ENCODE results near the gene ADARB1.
"Not testable (repeated sequence)": the region's sequence is repeated elsewhere in the genome, so short reads cannot be mapped to it uniquely, and the experiment has no call there.

Gene ADARB1, protein sequence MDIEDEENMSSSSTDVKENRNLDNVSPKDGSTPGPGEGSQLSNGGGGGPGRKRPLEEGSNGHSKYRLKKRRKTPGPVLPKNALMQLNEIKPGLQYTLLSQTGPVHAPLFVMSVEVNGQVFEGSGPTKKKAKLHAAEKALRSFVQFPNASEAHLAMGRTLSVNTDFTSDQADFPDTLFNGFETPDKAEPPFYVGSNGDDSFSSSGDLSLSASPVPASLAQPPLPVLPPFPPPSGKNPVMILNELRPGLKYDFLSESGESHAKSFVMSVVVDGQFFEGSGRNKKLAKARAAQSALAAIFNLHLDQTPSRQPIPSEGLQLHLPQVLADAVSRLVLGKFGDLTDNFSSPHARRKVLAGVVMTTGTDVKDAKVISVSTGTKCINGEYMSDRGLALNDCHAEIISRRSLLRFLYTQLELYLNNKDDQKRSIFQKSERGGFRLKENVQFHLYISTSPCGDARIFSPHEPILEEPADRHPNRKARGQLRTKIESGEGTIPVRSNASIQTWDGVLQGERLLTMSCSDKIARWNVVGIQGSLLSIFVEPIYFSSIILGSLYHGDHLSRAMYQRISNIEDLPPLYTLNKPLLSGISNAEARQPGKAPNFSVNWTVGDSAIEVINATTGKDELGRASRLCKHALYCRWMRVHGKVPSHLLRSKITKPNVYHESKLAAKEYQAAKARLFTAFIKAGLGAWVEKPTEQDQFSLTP

GRCh38 chr21:45074048-45074817, at the start of gene ADARB1:
TSS of gene ADARB1 (plus strand) at chr21:45074580. CDS start at chr21:45171657, 97,077 bp downstream.
- H3K27ac Mint-ChIP-seq = peak within 1 kb of the TSS; percentile 87 to 91
- H3K9me3 Mint-ChIP-seq = no peaks in the 10 kb centered on the region
- ATAC-seq (peak; percentile 56), DNase-seq (peak; percentile 56 to 72)
- H3K4me3 Mint-ChIP-seq = peak within 1 kb of the TSS; percentile 87 to 94
- H3K27me3 Mint-ChIP-seq = no peaks in the 10 kb centered on the region
- H3K4me1 Mint-ChIP-seq = peaks cover 55% of the 10 kb centered on the region

DNA sequence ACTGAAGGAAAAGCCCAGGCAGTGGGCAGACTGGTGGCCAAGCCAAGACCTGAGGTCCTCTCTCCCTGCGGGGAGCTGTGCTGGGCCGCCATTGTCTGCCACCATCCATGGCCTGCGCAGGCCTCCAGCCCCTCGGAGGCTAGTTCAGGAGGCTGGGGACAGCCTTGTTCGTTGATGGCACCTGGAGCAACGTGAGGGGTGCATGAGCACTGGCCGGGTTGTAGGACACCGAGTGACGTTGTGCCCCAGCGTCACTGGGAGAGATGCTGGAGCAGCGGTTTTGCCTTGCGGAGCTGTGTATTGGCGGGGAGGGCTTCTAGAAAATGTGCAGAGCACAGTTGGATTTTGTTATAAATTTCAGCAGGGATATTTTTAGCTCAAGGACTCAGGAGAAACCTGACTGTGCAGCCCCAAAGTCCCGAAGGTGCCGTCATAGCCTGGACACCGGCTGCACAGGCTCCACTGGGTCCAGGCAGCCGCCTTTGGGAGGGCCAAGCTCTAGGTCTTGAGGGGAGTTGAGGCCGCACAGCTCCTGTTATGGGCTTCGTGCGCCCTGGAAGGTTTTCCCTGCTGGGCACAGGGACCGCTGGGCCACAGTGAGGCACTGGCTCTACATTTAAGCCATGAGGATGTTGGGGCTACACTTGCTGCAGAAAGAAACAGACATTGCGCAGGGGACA, 48.2 kb upstream of the ADARB1 start:
- no peak for ATAC-seq
- no peak for DNase-seq
- Mint-ChIP-seq H3K27ac (no peak overlapping the region), H3K9me3 (peaks cover 5 to 14% of the 10 kb centered on the region in 2 donors), H3K4me3 (no peak overlapping the region), H3K27me3 (peaks cover 11% of the 10 kb centered on the region), H3K4me1 (peaks cover 6% of the 10 kb centered on the region)

- no peak for DNase-seq
- ATAC-seq = no peak
- Mint-ChIP-seq H3K4me1 (peaks cover 8% of the 10 kb centered on the region), H3K4me3 (no peak overlapping the region), H3K27me3 (peaks cover 17% of the 10 kb centered on the region), H3K9me3 (peaks cover 5 to 14% of the 10 kb centered on the region in 2 donors), H3K27ac (peak overlapping the region in 1 of 2 donors; percentile 71)
Observed at GRCh38 chr21:45026826-45027225, 47.6 kb upstream of the ADARB1 start.

- DNase-seq (no peak), ATAC-seq (no peak)
- Mint-ChIP-seq H3K4me3 (no peak overlapping the region), H3K27ac (peak overlapping the region in 1 of 2 donors; percentile 68), H3K4me1 (peaks cover 8% of the 10 kb centered on the region), H3K9me3 (peaks cover 5 to 14% of the 10 kb centered on the region in 2 donors), H3K27me3 (peaks cover 23% of the 10 kb centered on the region)
Observed at GRCh38 chr21:45027241-45028196, 46.9 kb upstream of the ADARB1 start.

DNA sequence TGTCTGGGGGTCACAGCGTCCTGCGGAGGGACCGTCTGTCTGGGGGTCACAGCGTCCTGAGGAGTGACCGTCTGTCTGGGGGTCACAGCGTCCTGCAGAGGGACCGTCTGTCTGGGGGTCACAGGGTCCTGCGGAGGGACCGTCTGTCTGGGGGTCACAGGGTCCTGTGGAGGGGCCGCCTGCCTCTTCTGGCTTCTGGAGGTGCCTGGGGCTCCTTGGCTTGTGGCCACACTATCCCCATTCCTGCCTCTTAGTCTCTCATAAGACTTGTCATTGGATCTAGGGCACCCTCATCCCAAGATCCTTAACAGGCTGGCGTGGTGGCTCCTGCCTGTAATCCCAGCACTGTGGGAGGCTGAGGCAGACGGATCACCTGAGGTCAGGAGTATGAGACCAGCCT, 45.7 kb upstream of the ADARB1 start:
- H3K4me1 Mint-ChIP-seq, DNase-seq, ATAC-seq, H3K27ac Mint-ChIP-seq, H3K4me3 Mint-ChIP-seq: not testable (repeated sequence)
- peaks cover 23% of the 10 kb centered on the region for H3K27me3 Mint-ChIP-seq
- peaks cover 2 to 10% of the 10 kb centered on the region in 2 donors for H3K9me3 Mint-ChIP-seq

- Mint-ChIP-seq H3K9me3 (peaks cover 0 to 5% of the 10 kb centered on the region in 2 donors), H3K4me1 (peaks cover 8% of the 10 kb centered on the region), H3K27ac (no peak overlapping the region), H3K4me3 (no peak overlapping the region), H3K27me3 (peaks cover 23% of the 10 kb centered on the region)
- DNase-seq = no peak
- no peak for ATAC-seq
Observed at GRCh38 chr21:45029298-45029947, 45.0 kb upstream of the ADARB1 start.

DNA sequence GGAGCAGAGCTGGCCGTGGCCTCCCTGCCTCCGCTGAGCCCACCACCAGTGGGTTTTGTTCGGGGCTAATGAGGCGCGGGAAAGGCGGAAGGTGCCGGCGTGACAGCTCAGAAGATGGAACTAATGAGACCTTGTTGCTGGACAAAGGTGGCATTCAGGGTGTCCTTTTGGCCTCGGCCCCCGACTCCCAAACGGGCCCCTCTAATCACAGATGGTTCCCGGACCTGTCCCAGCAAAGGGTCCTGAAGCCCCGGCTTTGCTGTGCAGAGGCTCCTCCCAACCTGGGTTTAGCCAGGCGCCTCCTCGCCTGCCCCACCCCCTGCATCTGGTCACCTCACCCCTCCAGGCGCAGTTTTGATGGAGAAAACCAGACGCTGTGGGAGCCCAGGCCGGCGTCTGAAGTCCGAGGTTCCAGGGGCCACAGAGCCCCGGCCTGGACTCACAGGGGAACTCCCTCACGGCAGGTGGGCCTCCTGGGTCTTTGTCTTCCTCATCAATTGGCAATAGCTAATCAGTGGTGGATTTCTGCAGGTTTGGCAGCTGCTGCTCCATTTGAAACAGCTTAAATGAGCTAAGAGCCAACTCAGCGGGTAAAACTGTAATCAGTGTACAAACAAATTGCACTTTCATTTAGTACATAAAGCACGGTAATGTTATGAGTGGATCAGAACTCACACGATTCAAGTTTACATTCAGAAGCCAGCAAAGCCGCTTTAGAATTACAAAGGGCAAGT, 44.3 kb upstream of the ADARB1 start:
- DNase-seq (no peak), ATAC-seq (no peak)
- Mint-ChIP-seq H3K27ac (no peak overlapping the region), H3K4me1 (peaks cover 8% of the 10 kb centered on the region), H3K27me3 (peaks cover 23% of the 10 kb centered on the region), H3K9me3 (no peaks in the 10 kb centered on the region), H3K4me3 (no peak overlapping the region)

DNA sequence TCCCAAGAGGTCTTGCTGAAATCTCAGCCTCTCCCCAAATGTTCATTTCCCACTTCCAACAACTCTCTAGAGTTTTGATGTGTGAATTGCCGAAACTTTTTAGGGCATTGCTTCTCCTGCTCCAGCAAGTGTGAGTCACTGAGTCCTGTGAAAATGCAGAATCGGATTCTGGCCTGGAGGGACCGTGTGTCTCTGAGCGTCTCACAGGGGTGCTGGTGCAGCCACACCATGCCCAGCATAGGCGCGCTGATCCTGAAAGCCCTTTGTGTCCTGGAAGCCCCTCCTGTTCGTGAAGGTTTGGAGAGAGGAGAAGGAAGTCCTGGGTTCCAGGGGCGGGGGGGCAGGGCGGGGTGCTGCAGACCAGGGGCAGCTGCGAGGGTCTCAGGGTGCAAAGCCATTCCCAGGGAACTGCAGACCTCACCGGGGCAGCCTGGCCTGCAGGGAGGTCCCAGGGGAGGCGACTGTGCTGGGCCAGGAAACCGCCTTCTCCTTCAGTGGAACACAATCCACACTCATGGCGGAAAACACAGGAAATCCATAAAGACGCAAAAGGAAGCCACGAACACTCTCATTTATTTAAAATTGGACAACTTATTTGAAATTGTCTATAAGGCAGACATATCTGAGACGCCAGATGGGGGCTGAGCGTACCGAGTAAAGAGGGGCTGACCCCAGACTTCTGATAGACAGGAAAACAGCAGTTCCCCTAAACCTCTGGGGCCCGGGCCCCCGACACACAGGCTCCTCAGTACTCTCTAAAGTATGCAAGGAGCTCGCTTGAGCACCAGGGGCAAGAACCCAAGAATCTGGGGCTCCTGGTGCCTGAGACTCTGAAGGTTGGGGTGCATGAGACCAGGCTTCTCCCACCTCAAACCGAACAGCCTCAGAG, 43.5 kb upstream of the ADARB1 start:
- Mint-ChIP-seq H3K27ac (peak overlapping the region in 1 of 2 donors; percentile 57), H3K4me3 (no peak overlapping the region)

DNA sequence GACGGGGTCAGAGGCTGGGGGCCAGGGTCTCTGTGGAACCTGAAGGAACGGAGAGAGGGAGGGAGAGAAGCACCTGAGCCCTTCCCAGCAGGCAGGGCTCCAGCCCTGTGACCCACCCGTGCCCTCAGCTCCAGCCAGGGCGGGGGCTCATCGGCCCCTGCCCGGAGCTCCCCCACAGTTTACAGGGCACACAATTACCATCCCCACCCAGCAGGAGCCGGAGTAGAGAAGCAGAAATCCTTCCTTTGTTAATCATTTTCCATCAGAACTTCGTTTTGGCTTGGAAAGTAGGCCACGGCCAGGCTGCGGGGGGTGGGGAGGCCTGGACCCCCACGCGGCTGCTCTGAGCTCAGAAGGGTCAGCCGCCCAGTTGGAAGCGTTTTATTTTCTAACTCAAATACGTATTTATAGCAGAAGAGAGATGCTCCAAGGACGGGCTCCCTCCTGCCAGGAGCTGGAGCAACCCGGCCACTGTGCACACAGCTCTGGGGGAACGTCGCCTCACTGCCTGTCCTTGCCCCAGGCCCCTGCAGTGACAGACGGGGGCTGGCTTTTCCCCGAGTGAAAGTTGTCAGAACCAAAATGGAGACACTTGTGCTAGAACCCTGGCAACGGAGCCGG, 42.7 kb upstream of the ADARB1 start:
- H3K27ac Mint-ChIP-seq = no peak overlapping the region
- no peak for DNase-seq
- ATAC-seq = no peak
- H3K4me3 Mint-ChIP-seq = no peak overlapping the region
- peaks cover under 1 to 4% of the 10 kb centered on the region in 2 donors for H3K9me3 Mint-ChIP-seq
- H3K27me3 Mint-ChIP-seq = peaks cover 23% of the 10 kb centered on the region
- H3K4me1 Mint-ChIP-seq = peaks cover 8% of the 10 kb centered on the region

More for the DNA sequence above, 43.5 kb upstream of the ADARB1 start:
- no peaks in the 10 kb centered on the region for H3K9me3 Mint-ChIP-seq
- H3K4me1 Mint-ChIP-seq = peaks cover 8% of the 10 kb centered on the region
- ATAC-seq (no peak), DNase-seq (no peak)
- H3K27me3 Mint-ChIP-seq = peaks cover 23% of the 10 kb centered on the region

DNA sequence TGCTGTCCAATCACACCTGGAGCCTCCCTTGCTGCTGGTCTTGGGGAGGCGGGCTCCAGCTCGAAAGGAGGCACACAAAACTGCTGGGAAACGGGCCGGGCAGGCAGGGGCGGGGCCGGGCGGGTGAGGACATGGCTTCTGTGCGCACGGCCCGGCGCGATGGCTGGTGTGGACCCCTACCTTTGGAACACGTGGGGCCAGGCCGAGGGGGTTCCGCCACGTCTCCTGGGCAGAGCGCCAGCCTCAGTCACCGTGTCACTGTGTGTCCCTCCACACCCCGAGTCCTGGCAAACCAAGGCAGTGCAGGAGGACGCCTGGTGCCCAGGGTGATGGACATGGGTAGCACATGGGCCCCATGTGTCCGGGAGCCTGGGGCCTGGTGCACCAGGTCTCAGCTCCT, 42.0 kb upstream of the ADARB1 start:
- Mint-ChIP-seq H3K27ac (no peak overlapping the region), H3K27me3 (peaks cover 23% of the 10 kb centered on the region), H3K9me3 (peaks cover 7 to 10% of the 10 kb centered on the region in 2 donors), H3K4me3 (no peak overlapping the region), H3K4me1 (peaks cover 8% of the 10 kb centered on the region)
- ATAC-seq (no peak), DNase-seq (no peak)

DNA sequence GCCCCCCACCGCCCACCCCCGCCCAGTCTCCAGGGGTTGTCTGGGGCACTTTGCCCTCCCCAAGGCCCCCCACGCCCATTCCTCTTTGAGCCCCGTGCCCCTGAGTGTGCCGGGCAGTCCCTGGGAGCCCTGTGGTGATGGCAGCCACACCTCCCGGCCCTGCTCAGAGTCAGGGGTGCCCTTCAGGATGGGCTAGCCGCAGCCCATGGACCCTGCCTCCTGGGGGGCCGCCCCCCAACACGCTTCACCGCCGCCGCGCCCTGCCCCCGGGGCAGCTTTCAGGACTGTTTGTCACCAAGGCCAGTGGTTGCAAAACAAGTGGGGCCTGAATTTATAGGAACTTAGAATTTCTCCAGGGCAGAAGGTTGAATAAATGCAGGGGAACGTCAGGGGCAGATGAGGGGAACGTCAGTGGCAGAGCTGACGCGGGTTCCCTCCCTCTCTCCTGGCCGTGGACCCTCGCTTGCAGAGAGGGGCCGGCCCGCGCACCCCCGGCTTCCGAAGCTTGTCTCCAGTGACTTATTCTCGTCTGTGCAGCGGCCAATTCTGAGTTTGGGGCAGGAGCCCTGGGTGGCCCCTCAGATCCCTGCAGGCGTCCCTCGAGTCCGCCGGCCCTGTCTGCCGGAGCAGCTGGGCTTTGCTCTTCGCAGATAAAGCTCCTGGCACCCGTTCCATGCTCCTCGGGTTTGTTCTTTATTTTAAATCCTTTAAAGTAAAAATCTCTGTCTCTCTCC, 41.2 kb upstream of the ADARB1 start:
- Mint-ChIP-seq H3K27me3 (peaks cover 23% of the 10 kb centered on the region), H3K4me3 (no peak overlapping the region), H3K4me1 (peaks cover 8% of the 10 kb centered on the region), H3K27ac (no peak overlapping the region), H3K9me3 (peaks cover 7 to 11% of the 10 kb centered on the region in 2 donors)
- peak; percentile 31 for ATAC-seq
- no peak for DNase-seq
